Measurements from ENCODE around the gene STK35. TPM values are rescaled to one million over a fixed set of nuclear protein-coding genes. Genes with fewer than 3 reads are reported as not detected.

STK35 gene
- total and polyA plus RNA-seq, 2 of the 8 experiments (the other 6 are each of a cell fraction or from before 2014, with no cell fraction given): 24.9 to 45.0 TPM

DNA sequence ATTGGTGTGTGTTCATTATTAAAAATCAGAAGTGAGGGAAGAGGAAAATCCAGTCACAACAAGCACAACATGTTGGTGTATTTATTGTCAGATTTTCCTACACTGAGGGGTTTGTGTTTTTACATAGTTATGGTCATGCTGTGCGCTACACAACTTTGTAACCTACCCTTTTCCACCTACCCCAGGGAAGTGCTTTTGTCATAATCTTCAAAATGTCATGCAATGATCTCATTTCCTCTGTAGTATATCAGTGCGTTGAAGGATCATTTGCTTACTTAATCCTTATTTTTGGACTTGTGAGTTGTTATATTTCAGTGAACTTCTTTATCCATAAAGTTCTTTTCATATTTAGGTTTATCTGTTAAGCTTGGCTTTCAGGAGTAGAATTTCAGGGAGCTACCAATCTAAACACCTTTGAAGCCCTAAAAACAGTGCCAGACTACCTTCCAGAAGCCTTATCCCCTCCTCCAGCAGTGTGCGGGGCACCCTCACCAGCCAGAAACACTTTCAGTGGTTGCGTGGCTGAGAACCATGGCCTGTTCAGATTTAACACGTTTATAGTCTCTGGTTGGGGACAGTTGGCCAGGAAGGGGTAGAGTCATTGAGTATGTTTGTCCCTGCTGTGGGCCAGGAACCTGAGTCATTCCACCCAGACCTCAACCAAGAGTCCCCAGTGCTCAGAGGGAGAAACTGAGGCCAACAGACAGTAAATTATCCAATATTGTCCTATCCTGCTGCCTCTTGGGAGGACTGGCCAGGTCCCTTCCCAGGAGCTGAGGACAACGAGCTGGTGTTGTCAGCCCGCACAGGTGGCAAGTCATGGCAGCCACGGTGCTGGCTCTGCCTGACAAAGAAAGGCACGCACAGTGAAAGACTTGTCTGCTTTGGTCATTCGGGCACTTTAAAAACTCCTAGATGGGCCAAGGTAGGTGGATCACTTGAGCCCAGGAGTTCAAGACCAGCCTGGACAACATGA, 40.3 kb downstream of the STK35 start:
- H2BK12ac ChIP-seq (ENCODE audit: low read depth, low read length): no peak overlapping the region
- no peak overlapping the region for H4K8ac ChIP-seq (ENCODE audit: extremely low read depth, insufficient read depth, low read length)
- H3K4me3 ChIP-seq (ENCODE audit: extremely low read depth in 1 of 4, insufficient read depth in 2 of 4, low read depth in 3 of 4, low read length in 4 of 4): no peak overlapping the region
- no peak overlapping the region for H2AFZ ChIP-seq (ENCODE audit: low read length)
- H2AK5ac ChIP-seq (ENCODE audit: low read depth, low read length): no peak overlapping the region
- H3K9me3 ChIP-seq (ENCODE audit: insufficient read depth in 2 of 2, low read depth in 1 of 2, low read length in 1 of 2): no peaks in the 10 kb centered on the region
- H3K9ac ChIP-seq (replicated peaks in 1 of 4; ENCODE audit: extremely low read depth in 1 of 4, low read depth in 3 of 4, low read length in 3 of 4): no peak overlapping the region
- no peak overlapping the region for H3K56ac ChIP-seq (replicated peaks; ENCODE audit: insufficient read length, low read depth, low read length)
- H2BK20ac ChIP-seq (ENCODE audit: low read length): no peak overlapping the region
- peaks cover 6 to 23% of the 10 kb centered on the region in 2 experiments for H4K20me1 ChIP-seq (replicated peaks in 1 of 2; ENCODE audit: control insufficient read depth in 1 of 2, insufficient read depth in 2 of 2, low read length in 2 of 2)
- no peak overlapping the region for H3K14ac ChIP-seq (ENCODE audit: insufficient read length)
- no peak overlapping the region for H3K23ac ChIP-seq (ENCODE audit: insufficient read length)
- H2BK5ac ChIP-seq (ENCODE audit: low read depth, low read length): no peak overlapping the region
- H2BK120ac ChIP-seq (replicated peaks; ENCODE audit: low read depth, low read length): no peak overlapping the region
- WGBS, 2 experiments (ENCODE audit: extremely low coverage in 1 of 2, insufficient coverage in 1 of 2, insufficient read length in 1 of 2, insufficient replicate concordance in 2 of 2, low coverage in 1 of 2, low lambda C conversion rate in 2 of 2, missing lambda C conversion rate in 1 of 2): 89% methylated on average over 10 of the region's 10 CpGs; no CpG with 5 or more reads in 1 of the 2 experiments
- FAIRE-seq (no peak), DNase-seq (ENCODE audit: low read depth in 1 of 2, low spot score in 2 of 2) (no peak)
- H3K79me2 ChIP-seq (ENCODE audit: control insufficient read depth in 1 of 2, insufficient read depth in 2 of 2, low read length in 2 of 2): peaks cover 0 to 21% of the 10 kb centered on the region in 2 experiments; a peak in 1 of 4 replicates
- H2BK15ac ChIP-seq (ENCODE audit: low read length): no peak overlapping the region
- no peaks in the 10 kb centered on the region for H3K23me2 ChIP-seq (ENCODE audit: low read depth, low read length)
- H3K4ac ChIP-seq (replicated peaks; ENCODE audit: insufficient read length, low read depth, low read length): no peak overlapping the region
- H3K27me3 ChIP-seq (replicated peaks in 1 of 4; ENCODE audit: control insufficient read depth in 3 of 4, extremely low read depth in 1 of 4, insufficient read depth in 3 of 4, low read length in 3 of 4): no peaks in the 10 kb centered on the region
- H4K5ac ChIP-seq (ENCODE audit: insufficient read length, low read depth, low read length): no peak overlapping the region
- H3K27ac ChIP-seq (ENCODE audit: low read depth, low read length): no peak overlapping the region
- ChIA-PET CTCF (ENCODE audit: partially characterized antibody) (interaction anchor here (0.7 to 3.7 kb wide), 4 partner anchors 9 to 135 kb away, joined by 3 to 20 read pairs (median 4); no protein-coding TSS in a partner anchor), POLR2A (ENCODE audit: partially characterized antibody) (interaction anchor here (2.7 to 3.2 kb wide), 2 partner anchors 10 to 39 kb away, joined by 6 to 13 read pairs; no protein-coding TSS in a partner anchor)
- no peak overlapping the region for H3K4me2 ChIP-seq (ENCODE audit: insufficient read depth in 1 of 2, low read depth in 2 of 2, low read length in 2 of 2)
- H3K79me1 ChIP-seq (ENCODE audit: low read depth, low read length): peaks cover 8% of the 10 kb centered on the region
- TF ChIP-seq SAP30 (IDR thresholded peaks at IDR 0.05; ENCODE audit: insufficient read depth, insufficient replicate concordance, low read length) (no peak), POLR2A (IDR thresholded peaks at IDR 0.05; ENCODE audit: control extremely low read depth in 1 of 2, low read depth in 2 of 2, low read length in 2 of 2) (no peak)
- TF ChIP-seq, protein P1, sequence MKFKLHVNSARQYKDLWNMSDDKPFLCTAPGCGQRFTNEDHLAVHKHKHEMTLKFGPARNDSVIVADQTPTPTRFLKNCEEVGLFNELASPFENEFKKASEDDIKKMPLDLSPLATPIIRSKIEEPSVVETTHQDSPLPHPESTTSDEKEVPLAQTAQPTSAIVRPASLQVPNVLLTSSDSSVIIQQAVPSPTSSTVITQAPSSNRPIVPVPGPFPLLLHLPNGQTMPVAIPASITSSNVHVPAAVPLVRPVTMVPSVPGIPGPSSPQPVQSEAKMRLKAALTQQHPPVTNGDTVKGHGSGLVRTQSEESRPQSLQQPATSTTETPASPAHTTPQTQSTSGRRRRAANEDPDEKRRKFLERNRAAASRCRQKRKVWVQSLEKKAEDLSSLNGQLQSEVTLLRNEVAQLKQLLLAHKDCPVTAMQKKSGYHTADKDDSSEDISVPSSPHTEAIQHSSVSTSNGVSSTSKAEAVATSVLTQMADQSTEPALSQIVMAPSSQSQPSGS (IDR thresholded peaks at IDR 0.05; ENCODE audit: low read length): no peak
- peaks cover 0 to 3% (median 0%) of the 10 kb centered on the region in 4 experiments; a peak in 3 of 8 replicates for H3K36me3 ChIP-seq (ENCODE audit: control insufficient read depth in 2 of 4, insufficient read depth in 4 of 4, low read length in 3 of 4)
- H4K91ac ChIP-seq (replicated peaks; ENCODE audit: insufficient read length, low read length): no peak overlapping the region
- no peak overlapping the region for H3K18ac ChIP-seq (ENCODE audit: extremely low read depth, low read length)
- no peaks in the 10 kb centered on the region; a peak in 1 of 7 replicates for H3K4me1 ChIP-seq (replicated peaks in 1 of 4; ENCODE audit: control insufficient read depth in 3 of 4, insufficient read depth in 4 of 4, low read length in 3 of 4)
